Endothelial cell of umbilical vein (primary cell): ENCODE measurements around the gene PXMP4. TPM values are rescaled to one million over a fixed set of nuclear protein-coding genes. Genes with fewer than 3 reads are reported as not detected.

ENCODE experiments used
- BruUV-seq: library from RNA; stranded (reverse); fragments of 400-500 nt; replicated peaks from 2 replicates; lab custom pipeline; 2021; lab: Mats Ljungman, UMichigan
- CTCF ChIA-PET: fragments of 300-600, 350-600 bp; sonication (Branson Sonifier 250); formaldehyde crosslinking; loops from one replicate; lab custom pipeline; 2021; ENCODE audit warnings: antibody characterized with exemption, inconsistent platforms; lab: Charles Lee
- POLR2A ChIA-PET: fragments of 300-600, 350-600 bp; sonication (Branson Sonifier 250); formaldehyde crosslinking; loops from one replicate; lab custom pipeline; 2021; ENCODE audit warnings: antibody characterized with exemption, inconsistent platforms; lab: Charles Lee
- DNase-seq: peaks from one replicate; pipeline ENCODE4 v3.0.0-alpha.2; 2011; ENCODE audit warnings: low read depth, low spot score
- FAIRE-seq: peaks from 2 replicates; lab custom pipeline; 2011; peaks lifted over from hg19 to GRCh38; lab: Jason Lieb, UNC
- H2AFZ ChIP-seq: 2 replicates; pipeline ENCODE4 v1.6.0; 2012; ENCODE audit warnings: low read depth, low read length, control low read depth, inconsistent platforms
- H3K27ac ChIP-seq: 2 replicates; pipeline ENCODE4 v1.5.1; 2011; ENCODE audit warnings: low read depth, mild to moderate bottlenecking, control low read depth, low read length, moderate library complexity; ENCODE audit not compliant: insufficient read depth
- H3K27me3 ChIP-seq, 2 experiments: 2 replicates each; pipeline versions ENCODE4 v1.6.0 to v1.6.1; 2011; ENCODE audit warnings: low read length in 2 of 2, mixed read lengths in 1 of 2; ENCODE audit not compliant: control insufficient read depth in 2 of 2, insufficient read depth in 2 of 2
- H3K36me3 ChIP-seq, 2 experiments: 2 replicates in 1 of 2; 3 replicates in 1 of 2; pipeline ENCODE4 v1.5.1; 2011; ENCODE audit warnings: low read length in 2 of 2, mild to moderate bottlenecking in 1 of 2, moderate library complexity in 1 of 2; ENCODE audit not compliant: control insufficient read depth in 2 of 2, insufficient read depth in 2 of 2; ENCODE audit errors: extremely low read depth in 1 of 2
- H3K4me1 ChIP-seq: 3 replicates; pipeline ENCODE4 v1.5.1; 2011; ENCODE audit warnings: mild to moderate bottlenecking, low read length; ENCODE audit not compliant: control insufficient read depth, insufficient read depth; ENCODE audit errors: extremely low read depth
- H3K4me2 ChIP-seq: 2 replicates; pipeline ENCODE4 v1.6.1; 2011; ENCODE audit warnings: low read length, control low read depth, mixed read lengths; ENCODE audit not compliant: insufficient read depth
- H3K4me3 ChIP-seq, 3 experiments: fragments of 200-600 bp in 1 of 3; sonication (generic), shearing (Covaris generic) in 1 of 3; replicated peaks in 1 of 3; 2 replicates each; pipeline ENCODE4 v1.5.1; 2011 to 2016; ENCODE audit warnings: control low read depth in 3 of 3, low read length in 3 of 3, mild to moderate bottlenecking in 2 of 3, inconsistent platforms in 1 of 3, low read depth in 1 of 3, moderate library complexity in 1 of 3; ENCODE audit not compliant: insufficient read depth in 1 of 3
- H3K79me2 ChIP-seq: 2 replicates; pipeline ENCODE4 v1.6.0; 2012; ENCODE audit warnings: low read length, inconsistent platforms; ENCODE audit not compliant: control insufficient read depth, insufficient read depth
- H3K9ac ChIP-seq: replicated peaks from 2 replicates; pipeline ENCODE3; 2011; ENCODE audit warnings: low read length, control low read depth; ENCODE audit not compliant: insufficient read depth; ENCODE audit errors: extremely low read depth
- H3K9me1 ChIP-seq: replicated peaks from 3 replicates; pipeline ENCODE4 v1.6.0; 2011; ENCODE audit warnings: mild to moderate bottlenecking, low read length; ENCODE audit not compliant: control insufficient read depth, insufficient read depth; ENCODE audit errors: extremely low read depth
- H3K9me3 ChIP-seq: replicated peaks from 2 replicates; pipeline ENCODE4 v1.5.1; 2012; ENCODE audit warnings: low read length, inconsistent platforms; ENCODE audit not compliant: control insufficient read depth, insufficient read depth
- H4K20me1 ChIP-seq: replicated peaks from 2 replicates; pipeline ENCODE3; 2011; ENCODE audit warnings: mild to moderate bottlenecking, low read length; ENCODE audit not compliant: control insufficient read depth, insufficient read depth; ENCODE audit errors: extremely low read depth
- CTCF ChIP-seq, 2 donors: IDR thresholded peaks; 1 replicate in 1 of 2; 2 replicates in 1 of 2; pipeline ENCODE4 v1.5.1; 2011; ENCODE audit warnings: low read length in 2 of 2, mild to moderate bottlenecking in 2 of 2, moderate library complexity in 2 of 2, control low read depth in 1 of 2, inconsistent platforms in 1 of 2, low read depth in 1 of 2; ENCODE audit not compliant: insufficient read depth in 1 of 2; ENCODE audit errors: extremely low read depth in 1 of 2
- EZH2 ChIP-seq: IDR thresholded peaks from 2 replicates; pipeline ENCODE4 v1.6.1; 2012; ENCODE audit warnings: borderline replicate concordance, low read depth, mild to moderate bottlenecking, moderate library complexity, low read length, inconsistent platforms; ENCODE audit not compliant: severe bottlenecking
- FOS ChIP-seq: IDR thresholded peaks from 2 replicates; pipeline ENCODE4 v1.6.1; 2011; ENCODE audit warnings: mild to moderate bottlenecking, low read length, moderate library complexity, borderline replicate concordance; ENCODE audit not compliant: insufficient read depth
- GATA2 ChIP-seq: IDR thresholded peaks from 2 replicates; pipeline ENCODE4 v1.7.0; 2011; ENCODE audit warnings: low read depth, mild to moderate bottlenecking, moderate library complexity, mixed read lengths, low read length; ENCODE audit not compliant: insufficient read length, insufficient read depth
- JUN ChIP-seq: IDR thresholded peaks from 2 replicates; pipeline ENCODE4 v1.6.1; 2011; ENCODE audit warnings: borderline replicate concordance, low read depth; ENCODE audit not compliant: insufficient read length, insufficient read depth
- MAX ChIP-seq: IDR thresholded peaks from 2 replicates; pipeline ENCODE4 v1.6.1; 2011; ENCODE audit not compliant: insufficient read depth, insufficient read length
- MYC ChIP-seq: IDR thresholded peaks from one replicate; pipeline ENCODE4 v1.6.1; 2011; ENCODE audit warnings: mild to moderate bottlenecking, low read depth, low read length
- POLR2A ChIP-seq: IDR thresholded peaks from 2 replicates; pipeline ENCODE4 v1.6.1; 2012; ENCODE audit warnings: low read depth, mild to moderate bottlenecking, control low read depth, low read length
- POLR2AphosphoS5 ChIP-seq: IDR thresholded peaks from 2 replicates; pipeline ENCODE4 v1.6.1; 2012; ENCODE audit warnings: low read depth, mild to moderate bottlenecking, control low read depth, low read length, moderate library complexity; ENCODE audit not compliant: insufficient read depth
- dilution Hi-C: fragments of 300-500 bp; cut with MboI; formaldehyde crosslinking; loops from one replicate; pipeline ENCODE4 v1.15.0; 2019; ENCODE audit warnings: low sequenced_read_pairs; ENCODE audit not compliant: extremely low pct_ligation_motif_present
- intact Hi-C: fragments of 100-400 bp; cut with micrococcal nuclease; formaldehyde crosslinking; loops from one replicate; pipeline ENCODE4 v1.10.0; 2022
- polyA plus RNA-seq, 4 experiments: library from polyadenylated mRNA; depleted of rRNA in 3 of 4; stranded (reverse) in 3 of 4; unstranded in 1 of 4; fragments of >200 nt; gene quantifications; 2 replicates each; pipeline versions ENCODE4 v1.2.1 to v1.2.3, GENCODE V29; 2011 to 2012; ENCODE audit warnings: missing spikeins in 1 of 4
- total RNA-seq: library from RNA; stranded (reverse); gene quantifications from 2 replicates; pipeline ENCODE4 v1.2.3, GENCODE V29; 2021

PXMP4 gene
- total and polyA plus RNA-seq, 2 donors (not counting 3 experiments of a cell fraction or from before 2014, with no cell fraction given) = 6.9 to 8.5 TPM

GRCh38 chr20:33753143-33753542 is 33.0 kb upstream of the PXMP4 start:
- no TSS peak for BruUV-seq
- ChIA-PET CTCF (no interaction called here), POLR2A (interaction anchor here (0.7 kb wide), 1 partner anchor 94 kb away, joined by 7 read pairs; no protein-coding TSS in a partner anchor)
- Histone ChIP-seq H4K20me1 (no peaks in the 10 kb centered on the region), H3K79me2 (no peaks in the 10 kb centered on the region), H3K4me2 (no peak overlapping the region), H3K9ac (no peak overlapping the region), H3K4me3 (no peak overlapping the region), H3K9me1 (no peaks in the 10 kb centered on the region), H3K36me3 (peaks cover 0 to 4% of the 10 kb centered on the region in 2 experiments), H3K4me1 (no peaks in the 10 kb centered on the region), H3K27me3 (no peaks in the 10 kb centered on the region), H3K27ac (no peak overlapping the region), H3K9me3 (no peaks in the 10 kb centered on the region), H2AFZ (no peak overlapping the region)
- intact Hi-C loops (no loop called here), dilution Hi-C loops (no loop called here)
- FAIRE-seq (no peak), DNase-seq (no peak)
- TF ChIP-seq GATA2 = no peak
- no peak for TF ChIP-seq JUN
- TF ChIP-seq EZH2 = no peak
- TF ChIP-seq CTCF (IDR thresholded peaks at IDR 0.05; ENCODE audit: extremely low read depth in 1 of 2, insufficient read depth in 1 of 2, low read depth in 1 of 2, low read length in 2 of 2) = no peak
- no peak for TF ChIP-seq MAX
- TF ChIP-seq POLR2A = no peak
- no peak for TF ChIP-seq MYC
- no peak for TF ChIP-seq POLR2AphosphoS5
- TF ChIP-seq FOS = no peak
